ENCODE results near the gene XRCC5. TPM values are rescaled to one million over a fixed set of nuclear protein-coding genes. Genes with fewer than 3 reads are reported as not detected.

Gene XRCC5
- total RNA-seq, 4 donors from 2014 or later, result 113 to 149 (median 137) TPM

- no peak for TF ChIP-seq POLR2A (IDR thresholded peaks at IDR 0.05; ENCODE audit: low read depth)
- TF ChIP-seq POLR2AphosphoS5 (IDR thresholded peaks at IDR 0.05), result no peak
- TF ChIP-seq CTCF (IDR thresholded peaks at IDR 0.05), result no peak
- no peak for TF ChIP-seq EP300 (IDR thresholded peaks at IDR 0.05)
- WGBS, result 88% methylated on average over 2 of the region's 2 CpGs
- Histone ChIP-seq H3K27ac (replicated peaks in 1 of 4) (no peak overlapping the region), H3K9me3 (no peaks in the 10 kb centered on the region), H3K36me3 (peaks cover 7 to 29% (median 20%) of the 10 kb centered on the region in 4 donors), H3K27me3 (no peaks in the 10 kb centered on the region), H3K4me3 (no peak overlapping the region), H3K4me1 (no peaks in the 10 kb centered on the region)
- intact Hi-C loops (cut with DNase I), result no loop called here
- no peak for DNase-seq (ENCODE audit: extremely low spot score)
Measured at GRCh38 chr2:216069028-216069427, 40.1 kb upstream of the XRCC5 start.

GRCh38 chr2:216070195-216070594 lies 39.0 kb upstream of the XRCC5 start:
- no peak overlapping the region for H3K4me3 ChIP-seq
- no peaks in the 10 kb centered on the region for H3K9me3 ChIP-seq
- intact Hi-C loops (cut with DNase I), result no loop called here
- no peak for TF ChIP-seq EP300 (IDR thresholded peaks at IDR 0.05)
- TF ChIP-seq POLR2A (IDR thresholded peaks at IDR 0.05; ENCODE audit: low read depth), result no peak
- no peak for TF ChIP-seq CTCF (IDR thresholded peaks at IDR 0.05)
- no peak for TF ChIP-seq POLR2AphosphoS5 (IDR thresholded peaks at IDR 0.05)
- no peak for DNase-seq (ENCODE audit: extremely low spot score)
- no peaks in the 10 kb centered on the region for H3K4me1 ChIP-seq
- H3K27me3 ChIP-seq, result no peaks in the 10 kb centered on the region
- no peak overlapping the region for H3K27ac ChIP-seq (replicated peaks in 1 of 4)
- 89% methylated on average over 6 of the region's 6 CpGs for WGBS
- H3K36me3 ChIP-seq, result peaks cover 0 to 25% (median 11%) of the 10 kb centered on the region in 4 donors

GRCh38 chr2:216071111-216071851 lies 37.9 kb upstream of the XRCC5 start:
- TF ChIP-seq CTCF (IDR thresholded peaks at IDR 0.05), result no peak
- TF ChIP-seq EP300 (IDR thresholded peaks at IDR 0.05), result no peak
- no peak for TF ChIP-seq POLR2A (IDR thresholded peaks at IDR 0.05; ENCODE audit: low read depth)
- no peak for TF ChIP-seq POLR2AphosphoS5 (IDR thresholded peaks at IDR 0.05)
- Histone ChIP-seq H3K27me3 (no peaks in the 10 kb centered on the region), H3K4me1 (no peaks in the 10 kb centered on the region), H3K36me3 (peaks cover 0 to 16% (median 4%) of the 10 kb centered on the region in 4 donors), H3K9me3 (no peaks in the 10 kb centered on the region), H3K4me3 (no peak overlapping the region), H3K27ac (replicated peaks in 1 of 4) (no peak overlapping the region)
- DNase-seq (ENCODE audit: extremely low spot score), result no peak
- intact Hi-C loops (cut with DNase I), result no loop called here
- WGBS, result 89% methylated on average over 12 of the region's 12 CpGs

GRCh38 chr2:216072473-216072872 lies 36.7 kb upstream of the XRCC5 start:
- no peaks in the 10 kb centered on the region for H3K9me3 ChIP-seq
- no peaks in the 10 kb centered on the region for H3K4me1 ChIP-seq
- H3K4me3 ChIP-seq, result no peak overlapping the region
- intact Hi-C loops (cut with DNase I), result no loop called here
- H3K27ac ChIP-seq (replicated peaks in 1 of 4), result no peak overlapping the region
- TF ChIP-seq POLR2A (IDR thresholded peaks at IDR 0.05; ENCODE audit: low read depth) (no peak), CTCF (IDR thresholded peaks at IDR 0.05) (no peak), POLR2AphosphoS5 (IDR thresholded peaks at IDR 0.05) (no peak), EP300 (IDR thresholded peaks at IDR 0.05) (no peak)
- no peaks in the 10 kb centered on the region for H3K27me3 ChIP-seq
- peaks cover 0 to 16% (median 4%) of the 10 kb centered on the region in 4 donors for H3K36me3 ChIP-seq
- DNase-seq (ENCODE audit: extremely low spot score), result no peak

- no peak for DNase-seq (ENCODE audit: extremely low spot score)
- TF ChIP-seq EP300 (IDR thresholded peaks at IDR 0.05) (no peak), CTCF (IDR thresholded peaks at IDR 0.05) (no peak), POLR2AphosphoS5 (IDR thresholded peaks at IDR 0.05) (no peak), POLR2A (IDR thresholded peaks at IDR 0.05; ENCODE audit: low read depth) (no peak)
- Histone ChIP-seq H3K4me1 (no peaks in the 10 kb centered on the region), H3K27me3 (no peaks in the 10 kb centered on the region), H3K36me3 (peaks cover 0 to 16% (median 4%) of the 10 kb centered on the region in 4 donors), H3K4me3 (no peak overlapping the region), H3K27ac (replicated peaks in 1 of 4) (no peak overlapping the region), H3K9me3 (no peaks in the 10 kb centered on the region)
- intact Hi-C loops (cut with DNase I), result no loop called here
Measured at GRCh38 chr2:216073773-216074172, 35.4 kb upstream of the XRCC5 start.
